A673 (cell line): Measurements from ENCODE around the gene ARID3A.

Experiments used
- EZH2 ChIP-seq: fragments of 200-600 bp; sonication (generic); IDR thresholded peaks from 2 replicates; pipeline ENCODE4 v1.6.1; 2017; ENCODE audit warnings: borderline replicate concordance, low read depth, mild to moderate bottlenecking, mixed read lengths, antibody characterized with exemption, low read length; ENCODE audit not compliant: poor library complexity, severe bottlenecking
- TF ChIP-seq, protein P1 (sequence below): fragments of 300-800, 200-600 bp; sonication (generic); conservative IDR thresholded peaks from 2 replicates; pipeline ENCODE4 v1.5.1; 2017; ENCODE audit warnings: low read depth, mild to moderate bottlenecking, antibody characterized with exemption, low read length, moderate library complexity, mixed read lengths

DNA sequence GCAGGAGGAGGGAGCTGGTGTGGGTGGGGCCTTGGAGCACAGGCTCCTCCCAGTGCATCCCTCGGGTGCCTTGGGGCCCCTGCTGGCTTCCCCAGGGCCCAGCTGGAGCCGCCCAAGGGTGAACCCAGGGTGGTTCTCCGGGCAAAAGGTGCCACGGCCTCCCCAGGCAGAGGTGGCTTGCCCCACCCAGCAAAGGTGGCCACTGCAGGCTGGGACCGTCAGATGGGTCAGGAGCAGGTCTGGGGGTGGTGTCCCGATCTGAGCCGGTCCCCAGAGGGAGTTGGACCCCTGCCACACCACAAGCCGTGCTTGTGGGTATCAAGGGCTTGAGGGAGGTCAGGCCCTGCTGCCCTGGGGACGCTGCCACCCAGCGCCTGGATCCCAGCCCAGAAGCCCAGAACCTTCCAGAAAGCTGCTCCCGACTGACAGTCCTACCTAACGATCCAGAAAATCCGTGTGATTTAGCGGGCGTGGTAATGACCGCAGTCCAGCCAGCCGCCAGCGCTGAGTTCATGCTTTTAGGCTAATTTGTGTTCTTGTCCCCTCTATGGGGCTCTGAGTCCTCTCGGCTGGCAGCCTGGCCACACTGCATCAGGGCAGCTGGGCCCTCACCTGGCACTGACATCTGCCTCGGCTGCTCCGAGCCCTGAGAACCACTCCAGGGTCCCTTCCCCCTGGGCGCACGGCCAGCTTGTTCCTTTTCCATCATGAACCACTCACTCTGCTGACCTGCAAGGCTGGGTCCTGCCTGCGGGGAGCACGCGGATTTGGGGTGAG, 69.4 kb downstream of the ARID3A start:
- TF ChIP-seq, protein P1, sequence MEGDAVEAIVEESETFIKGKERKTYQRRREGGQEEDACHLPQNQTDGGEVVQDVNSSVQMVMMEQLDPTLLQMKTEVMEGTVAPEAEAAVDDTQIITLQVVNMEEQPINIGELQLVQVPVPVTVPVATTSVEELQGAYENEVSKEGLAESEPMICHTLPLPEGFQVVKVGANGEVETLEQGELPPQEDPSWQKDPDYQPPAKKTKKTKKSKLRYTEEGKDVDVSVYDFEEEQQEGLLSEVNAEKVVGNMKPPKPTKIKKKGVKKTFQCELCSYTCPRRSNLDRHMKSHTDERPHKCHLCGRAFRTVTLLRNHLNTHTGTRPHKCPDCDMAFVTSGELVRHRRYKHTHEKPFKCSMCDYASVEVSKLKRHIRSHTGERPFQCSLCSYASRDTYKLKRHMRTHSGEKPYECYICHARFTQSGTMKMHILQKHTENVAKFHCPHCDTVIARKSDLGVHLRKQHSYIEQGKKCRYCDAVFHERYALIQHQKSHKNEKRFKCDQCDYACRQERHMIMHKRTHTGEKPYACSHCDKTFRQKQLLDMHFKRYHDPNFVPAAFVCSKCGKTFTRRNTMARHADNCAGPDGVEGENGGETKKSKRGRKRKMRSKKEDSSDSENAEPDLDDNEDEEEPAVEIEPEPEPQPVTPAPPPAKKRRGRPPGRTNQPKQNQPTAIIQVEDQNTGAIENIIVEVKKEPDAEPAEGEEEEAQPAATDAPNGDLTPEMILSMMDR = no peak
- no peak for TF ChIP-seq EZH2
